GM12878 (cell line): ENCODE measurements around the gene HIP1. TPM values are rescaled to one million over a fixed set of nuclear protein-coding genes. Genes with fewer than 3 reads are reported as not detected.

Experiments
- ATAC-seq: fragments of 200-7000 bp; cut with Tn5 transposase; 3 replicates; pipeline ENCODE4 v1.9.1; 2020; ENCODE audit warnings: mild to moderate bottlenecking, moderate library complexity
- BruUV-seq: library from RNA; stranded (reverse); fragments of 400-500 nt; replicated peaks from 2 replicates; lab custom pipeline; 2021; lab: Mats Ljungman, UMichigan
- CTCF ChIA-PET: fragments of 300-600 bp; sonication (Branson Sonifier 250); formaldehyde crosslinking; extraction: SDS; loops from one replicate; lab custom pipeline; 2021; ENCODE audit warnings: inconsistent platforms; lab: Yijun Ruan, JAX
- POLR2A ChIA-PET: fragments of 350-600 bp; formaldehyde crosslinking; extraction: SDS; loops from one replicate; lab custom pipeline; 2021; ENCODE audit warnings: inconsistent platforms; lab: Charles Lee
- RAD21 ChIA-PET: fragments of 300-600 bp; sonication (Branson Sonifier 250); formaldehyde crosslinking; loops from one replicate; lab custom pipeline; 2023; ENCODE audit warnings: antibody characterized with exemption; ENCODE audit not compliant: unreplicated experiment; lab: Charles Lee
- SMC1A ChIA-PET: fragments of 300-600 bp; sonication (Branson Sonifier 250); formaldehyde crosslinking; loops from one replicate; lab custom pipeline; 2023; ENCODE audit not compliant: unreplicated experiment, uncharacterized antibody; lab: Charles Lee
- DNase-seq: peaks from one replicate; pipeline ENCODE4 v3.0.0-alpha.2; 2011; ENCODE audit warnings: low read depth, low spot score
- FAIRE-seq: peaks from 3 replicates; lab custom pipeline; 2011; peaks lifted over from hg19 to GRCh38; lab: Jason Lieb, UNC
- H2AFZ ChIP-seq: 2 replicates; pipeline ENCODE4 v1.6.0; 2011; ENCODE audit warnings: low read depth, low read length, control low read depth; ENCODE audit not compliant: control insufficient read depth
- H3K27ac ChIP-seq: 2 replicates; pipeline ENCODE4 v1.5.1; 2011; ENCODE audit warnings: control low read depth; ENCODE audit not compliant: control insufficient read depth, insufficient read depth
- H3K27me3 ChIP-seq, 2 experiments: replicated peaks in 1 of 2; 2 replicates each; pipeline versions ENCODE4 v1.6.0 to v1.6.1; 2011; ENCODE audit warnings: low read length in 1 of 2; ENCODE audit not compliant: control insufficient read depth in 2 of 2, insufficient read depth in 2 of 2
- H3K36me3 ChIP-seq, 2 experiments: 2 replicates each; pipeline ENCODE4 v1.5.1; 2011; ENCODE audit warnings: low read length in 1 of 2; ENCODE audit not compliant: control insufficient read depth in 2 of 2, insufficient read depth in 2 of 2
- H3K4me1 ChIP-seq: 2 replicates; pipeline ENCODE4 v1.6.1; 2011; ENCODE audit warnings: mild to moderate bottlenecking, low read length, moderate library complexity, mixed read lengths; ENCODE audit not compliant: control insufficient read depth, insufficient read depth
- H3K4me2 ChIP-seq: 2 replicates; pipeline ENCODE4 v1.6.0; 2011; ENCODE audit warnings: control low read depth; ENCODE audit not compliant: control insufficient read depth, insufficient read depth
- H3K4me3 ChIP-seq: fragments of 200-600 bp; sonication (generic); 2 replicates; pipeline ENCODE4 v1.5.1; 2016
- H3K79me2 ChIP-seq: 2 replicates; pipeline ENCODE4 v1.6.0; 2011; ENCODE audit warnings: low read length; ENCODE audit not compliant: control insufficient read depth, insufficient read depth
- H3K9ac ChIP-seq: 2 replicates; pipeline ENCODE4 v1.8.0; 2011; ENCODE audit warnings: low read length, control low read depth, mixed read lengths; ENCODE audit not compliant: control insufficient read depth, insufficient read depth
- H3K9me3 ChIP-seq: replicated peaks from 3 replicates; pipeline ENCODE4 v1.5.1; 2011; ENCODE audit warnings: mild to moderate bottlenecking, low read length; ENCODE audit not compliant: control insufficient read depth, insufficient read depth
- H4K20me1 ChIP-seq: 2 replicates; pipeline ENCODE4 v1.6.0; 2011; ENCODE audit not compliant: control insufficient read depth, insufficient read depth
- CHD1 ChIP-seq: IDR thresholded peaks from 2 replicates; pipeline ENCODE4 v1.6.1; 2012; ENCODE audit warnings: low read depth, low read length, improper control_type of control experiment
- CREB1 ChIP-seq: IDR thresholded peaks from 2 replicates; pipeline ENCODE4 v1.6.1; 2012; ENCODE audit warnings: low read depth, mild to moderate bottlenecking, inconsistent platforms
- DPF2 ChIP-seq: fragments of 450-650 bp; IDR thresholded peaks from 2 replicates; pipeline ENCODE4 v1.6.1; 2017; ENCODE audit warnings: mild to moderate bottlenecking
- EED ChIP-seq: sonication (generic); IDR thresholded peaks from 2 replicates; pipeline ENCODE4 v1.6.1; 2016; ENCODE audit warnings: antibody characterized with exemption, low read depth
- EGR1 ChIP-seq, 2 experiments: IDR thresholded peaks; 1 replicate in 1 of 2; 2 replicates in 1 of 2; pipeline ENCODE4 v1.6.1; 2011 to 2012; ENCODE audit warnings: low read depth in 2 of 2, low read length in 2 of 2, borderline replicate concordance in 1 of 2, mild to moderate bottlenecking in 1 of 2, moderate library complexity in 1 of 2
- IKZF2 ChIP-seq, 2 experiments: fragments of 450-650 bp; IDR thresholded peaks; 2 replicates each; pipeline ENCODE4 v1.6.1; 2017; ENCODE audit warnings: mild to moderate bottlenecking in 2 of 2, moderate library complexity in 2 of 2
- IRF3 ChIP-seq: fragments of 450-650 bp; IDR thresholded peaks from 2 replicates; pipeline ENCODE4 v1.6.1; 2014; ENCODE audit warnings: mild to moderate bottlenecking
- KDM1A ChIP-seq: fragments of 200-600 bp; sonication (generic); IDR thresholded peaks from 2 replicates; pipeline ENCODE4 v1.6.1; 2016; ENCODE audit warnings: borderline replicate concordance
- NR2C1 ChIP-seq: fragments of 450-650 bp; IDR thresholded peaks from 2 replicates; pipeline ENCODE4 v1.6.1; 2017; ENCODE audit warnings: antibody characterized with exemption, mild to moderate bottlenecking, moderate library complexity
- PKNOX1 ChIP-seq: fragments of 450-650 bp; IDR thresholded peaks from 2 replicates; pipeline ENCODE4 v1.6.1; 2016; ENCODE audit warnings: mild to moderate bottlenecking
- RCOR1 ChIP-seq: conservative IDR thresholded peaks from 2 replicates; pipeline ENCODE4 v1.6.1; 2012; ENCODE audit warnings: low read depth, low read length, improper control_type of control experiment
- SPI1 ChIP-seq: IDR thresholded peaks from 2 replicates; pipeline ENCODE4 v1.6.1; 2011; ENCODE audit warnings: low read depth, mild to moderate bottlenecking, low read length, moderate library complexity, borderline replicate concordance; ENCODE audit not compliant: insufficient read depth
- ZSCAN29 ChIP-seq: fragments of 450-650 bp; IDR thresholded peaks from 2 replicates; pipeline ENCODE4 v1.6.1; 2017; ENCODE audit warnings: mild to moderate bottlenecking, moderate library complexity
- WGBS: methylation state at CpG from one replicate; pipeline ENCODE4 v1.1.6; 2016; ENCODE audit warnings: low lambda C conversion rate; ENCODE audit not compliant: insufficient replicate concordance, insufficient coverage; ENCODE audit errors: missing lambda C conversion rate; 5-methylcytosine and 5-hydroxymethylcytosine counted together
- in situ Hi-C: fragments of 300-500 bp; cut with MboI; formaldehyde crosslinking; loops from 9 replicates; pipeline ENCODE4 v1.14.3; 2018; ENCODE audit warnings: mixed read lengths
- intact Hi-C: fragments of 100-400 bp; cut with micrococcal nuclease; formaldehyde crosslinking; loops from one replicate; pipeline ENCODE4 v1.14.2; 2022; ENCODE audit not compliant: unreplicated experiment
- polyA plus RNA-seq, 11 experiments: library from polyadenylated mRNA; depleted of rRNA in 4 of 11; unstranded in 6 of 11; stranded (reverse) in 5 of 11; fragments of >200 nt; fragmentation: Nextera tagmentation in 4 of 11; fragmentation: Illumina TruSeq in 1 of 11; extraction: Ambion mirVana in 4 of 11; extraction: Trizol in 1 of 11; gene quantifications; 1 replicate in 1 of 11; 2 replicates in 10 of 11; pipeline versions ENCODE4 v1.2.1 to v1.2.3, GENCODE V29; 2011 to 2016; ENCODE audit warnings: inconsistent platforms in 2 of 11, missing spikeins in 2 of 11, low read depth in 1 of 11
- total RNA-seq, 4 experiments: library from RNA; depleted of rRNA in 3 of 4; stranded (reverse); fragments of >200 nt in 3 of 4; fragmentation: Illumina TruSeq in 1 of 4; extraction: Trizol in 1 of 4; gene quantifications; 2 replicates each; pipeline versions ENCODE4 v1.2.1 to v1.2.3, GENCODE V29; 2013 to 2021
- TF ChIP-seq, protein P1 (sequence below): fragments of 450-650 bp; conservative IDR thresholded peaks from 2 replicates; pipeline ENCODE4 v1.6.1; 2017; ENCODE audit warnings: mild to moderate bottlenecking, moderate library complexity

Gene HIP1
- total and polyA plus RNA-seq, 10 of the 15 experiments (the other 5 are each of a cell fraction or from before 2014, with no cell fraction given): 1.2 to 9.7 (median 3.2) TPM

- no peak overlapping the region for H3K9ac ChIP-seq
- H3K27ac ChIP-seq: no peak overlapping the region
- CTCF ChIA-PET: no interaction called here
- no peak for DNase-seq
- WGBS: 68% methylated on average over 12 of the region's 14 CpGs
- TF ChIP-seq RCOR1: no peak
- no peak for TF ChIP-seq IRF3
- no peak for TF ChIP-seq DPF2
- TF ChIP-seq IKZF2 (IDR thresholded peaks at IDR 0.05): no peak
- TF ChIP-seq CHD1: no peak
- TF ChIP-seq ZSCAN29: no peak
- TF ChIP-seq CREB1: no peak
- no peak for TF ChIP-seq EED
- no peak for TF ChIP-seq NR2C1
- TF ChIP-seq KDM1A: no peak
- TF ChIP-seq EGR1 (IDR thresholded peaks at IDR 0.05; ENCODE audit: borderline replicate concordance in 1 of 2, low read depth in 2 of 2, low read length in 2 of 2): no peak
- no peak for TF ChIP-seq PKNOX1
- TF ChIP-seq, protein P1, sequence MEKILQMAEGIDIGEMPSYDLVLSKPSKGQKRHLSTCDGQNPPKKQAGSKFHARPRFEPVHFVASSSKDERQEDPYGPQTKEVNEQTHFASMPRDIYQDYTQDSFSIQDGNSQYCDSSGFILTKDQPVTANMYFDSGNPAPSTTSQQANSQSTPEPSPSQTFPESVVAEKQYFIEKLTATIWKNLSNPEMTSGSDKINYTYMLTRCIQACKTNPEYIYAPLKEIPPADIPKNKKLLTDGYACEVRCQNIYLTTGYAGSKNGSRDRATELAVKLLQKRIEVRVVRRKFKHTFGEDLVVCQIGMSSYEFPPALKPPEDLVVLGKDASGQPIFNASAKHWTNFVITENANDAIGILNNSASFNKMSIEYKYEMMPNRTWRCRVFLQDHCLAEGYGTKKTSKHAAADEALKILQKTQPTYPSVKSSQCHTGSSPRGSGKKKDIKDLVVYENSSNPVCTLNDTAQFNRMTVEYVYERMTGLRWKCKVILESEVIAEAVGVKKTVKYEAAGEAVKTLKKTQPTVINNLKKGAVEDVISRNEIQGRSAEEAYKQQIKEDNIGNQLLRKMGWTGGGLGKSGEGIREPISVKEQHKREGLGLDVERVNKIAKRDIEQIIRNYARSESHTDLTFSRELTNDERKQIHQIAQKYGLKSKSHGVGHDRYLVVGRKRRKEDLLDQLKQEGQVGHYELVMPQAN: no peak
- no peak for TF ChIP-seq SPI1
- TF ChIP-seq, all 136 proteins: peak for 0
- ChIA-PET RAD21 (no interaction called here), POLR2A (no interaction called here), SMC1A (no interaction called here)
- H4K20me1 ChIP-seq: no peaks in the 10 kb centered on the region
- no TSS peak for BruUV-seq
- peak overlapping the region; percentile 44 for H2AFZ ChIP-seq
- H3K27me3 ChIP-seq: peaks cover 0 to 1% of the 10 kb centered on the region in 2 experiments; a peak in 1 of 4 replicates
- H3K36me3 ChIP-seq: no peaks in the 10 kb centered on the region
- peaks cover 4% of the 10 kb centered on the region for H3K4me1 ChIP-seq
- no peaks in the 10 kb centered on the region for H3K79me2 ChIP-seq
- in situ Hi-C loops (no loop called here), intact Hi-C loops (loop anchor here (10.0 kb wide), 1 partner anchor 103 kb away; no protein-coding TSS in a partner anchor)
- peak overlapping the region; percentile 46; the same call in 1 of the 2 replicates for H3K4me2 ChIP-seq
- peak overlapping the region; percentile 61; the same call in 1 of the 2 replicates for H3K4me3 ChIP-seq
- no peak for FAIRE-seq
- H3K9me3 ChIP-seq: peaks cover 1% of the 10 kb centered on the region; the same call in 1 of the 3 replicates
- no peak for ATAC-seq
These were observed 100.7 kb downstream of the HIP1 start for GRCh38 chr7:75637854-75638593.
